Activated CD4-positive, alpha-beta T cell treated with anti-CD3 and anti-CD28 coated beads, Interleukin-2, amount 10 ng/mL, durations not matched to agents 24 days and 14 days (primary cell): ENCODE measurements around the gene ATAT1. TPM values are rescaled to one million over a fixed set of nuclear protein-coding genes. Genes with fewer than 3 reads are reported as not detected.

Experiments
- DNase-seq: peaks from one replicate; pipeline ENCODE4 v3.0.0; 2022
- H3K27ac Mint-ChIP-seq: one replicate; pipeline ENCODE4 v1.8.0; 2022; ENCODE audit warnings: mild to moderate bottlenecking, mixed read lengths
- H3K27me3 Mint-ChIP-seq: one replicate; pipeline ENCODE4 v1.8.0; 2022; ENCODE audit warnings: mixed read lengths
- H3K36me3 Mint-ChIP-seq: one replicate; pipeline ENCODE4 v1.8.0; 2022; ENCODE audit warnings: low read depth, mild to moderate bottlenecking, mixed read lengths
- H3K4me1 Mint-ChIP-seq: one replicate; pipeline ENCODE4 v1.8.0; 2021; ENCODE audit warnings: mixed read lengths
- H3K4me3 Mint-ChIP-seq: one replicate; pipeline ENCODE4 v1.8.0; 2022; ENCODE audit warnings: mild to moderate bottlenecking, moderate library complexity, mixed read lengths
- H3K9me3 Mint-ChIP-seq: one replicate; pipeline ENCODE4 v1.8.0; 2021; ENCODE audit warnings: mixed read lengths
- intact Hi-C: fragments of 100-400 bp; cut with micrococcal nuclease; formaldehyde crosslinking; loops from one replicate; pipeline ENCODE4 v1.15.1; 2023
- total RNA-seq: library from RNA; stranded (reverse); gene quantifications from 2 replicates; pipeline ENCODE4 v1.2.3, GENCODE V29; 2022

The ATAT1 gene
- total RNA-seq, 1 donor from 2014 or later: 14.4 TPM

GRCh38 chr6:30615958-30616810 lies 10.5 kb upstream of the ATAT1 start:
- Mint-ChIP-seq H3K4me1 (peaks cover 48% of the 10 kb centered on the region), H3K27me3 (peaks cover 6% of the 10 kb centered on the region), H3K36me3 (peaks cover 68% of the 10 kb centered on the region), H3K27ac (peak overlapping the region; percentile 92), H3K9me3 (no peaks in the 10 kb centered on the region), H3K4me3 (peak overlapping the region; percentile 90)
- DNase-seq: peak; percentile 80
- intact Hi-C loops: loop anchor here (1.0 to 10.0 kb wide), 6 partner anchors 45 to 551 kb away; partner anchors contain the start of genes ABCF1, CCHCR1, DHX16 and FLOT1

GRCh38 chr6:30616811-30617564 lies 9.7 kb upstream of the ATAT1 start, which contains the start of gene PPP1R10:
Gene PPP1R10 (minus strand): TSS chr6:30617243. CDS start chr6:30609944, 7,299 bp downstream.
- peak within 1 kb of the TSS; percentile 92 for H3K27ac Mint-ChIP-seq
- intact Hi-C loops: loop anchor here (1.0 to 10.0 kb wide), 12 partner anchors 9 to 552 kb away; partner anchors contain the start of genes ATAT1, C6orf136, CCHCR1 and DHX16
- DNase-seq: peak; percentile 100

DNA sequence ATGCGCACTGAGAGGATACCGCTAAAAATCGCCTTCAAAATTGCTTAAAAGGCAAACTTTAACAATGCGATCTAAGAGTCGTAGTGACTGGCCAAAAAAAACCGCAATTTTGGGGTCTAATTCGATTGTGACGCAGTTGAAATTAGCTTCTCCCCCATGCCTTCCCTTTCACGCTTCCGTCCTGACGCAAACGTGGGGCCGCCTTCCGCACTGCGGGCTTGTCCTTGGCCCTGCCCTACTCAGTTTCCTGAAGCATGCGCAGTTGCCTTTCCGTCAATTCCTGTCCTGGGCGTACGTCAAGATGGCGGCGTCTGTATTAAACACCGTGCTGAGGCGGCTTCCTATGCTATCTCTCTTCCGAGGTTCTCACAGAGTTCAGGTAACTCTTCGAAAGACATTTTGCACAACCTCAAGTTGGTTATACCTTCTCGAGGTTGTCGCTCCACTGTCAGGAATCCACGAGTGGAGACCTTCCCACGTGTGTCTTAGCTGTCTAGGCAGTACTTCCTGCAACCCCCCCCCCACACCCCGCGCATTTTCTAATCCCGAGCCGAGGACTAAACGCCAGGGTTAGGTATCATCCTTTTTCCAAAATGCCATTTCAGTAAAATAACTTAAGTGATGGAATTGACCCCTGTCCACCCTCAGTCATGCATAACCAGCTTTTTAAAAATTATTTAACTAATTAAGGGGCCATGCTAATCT lies 9.0 kb upstream of the ATAT1 start, which contains the start of gene MRPS18B:
Gene MRPS18B (plus strand): TSS at position 276 of the 705 bp plus-strand sequence. CDS start 26 bp downstream, at position 302.
- peaks cover 66% of the 10 kb centered on the region for H3K36me3 Mint-ChIP-seq
- peaks cover 39% of the 10 kb centered on the region for H3K4me1 Mint-ChIP-seq
- no peaks in the 10 kb centered on the region for H3K9me3 Mint-ChIP-seq
- DNase-seq: peak; percentile 99
- peak within 1 kb of the TSS; percentile 90 for H3K4me3 Mint-ChIP-seq
- H3K27me3 Mint-ChIP-seq: peaks cover 6% of the 10 kb centered on the region
- intact Hi-C loops: loop anchor here (1.0 to 10.0 kb wide), 12 partner anchors 9 to 553 kb away; partner anchors contain the start of genes ATAT1, C6orf136, CCHCR1 and DHX16
- peak within 1 kb of the TSS; percentile 92 for H3K27ac Mint-ChIP-seq

More at GRCh38 chr6:30616811-30617564, 9.7 kb upstream of the ATAT1 start, which contains the start of gene PPP1R10:
- H3K4me1 Mint-ChIP-seq: peaks cover 42% of the 10 kb centered on the region
- no peaks in the 10 kb centered on the region for H3K9me3 Mint-ChIP-seq
- H3K36me3 Mint-ChIP-seq: peaks cover 66% of the 10 kb centered on the region
- H3K4me3 Mint-ChIP-seq: peak within 1 kb of the TSS; percentile 90
- peaks cover 6% of the 10 kb centered on the region for H3K27me3 Mint-ChIP-seq

DNA sequence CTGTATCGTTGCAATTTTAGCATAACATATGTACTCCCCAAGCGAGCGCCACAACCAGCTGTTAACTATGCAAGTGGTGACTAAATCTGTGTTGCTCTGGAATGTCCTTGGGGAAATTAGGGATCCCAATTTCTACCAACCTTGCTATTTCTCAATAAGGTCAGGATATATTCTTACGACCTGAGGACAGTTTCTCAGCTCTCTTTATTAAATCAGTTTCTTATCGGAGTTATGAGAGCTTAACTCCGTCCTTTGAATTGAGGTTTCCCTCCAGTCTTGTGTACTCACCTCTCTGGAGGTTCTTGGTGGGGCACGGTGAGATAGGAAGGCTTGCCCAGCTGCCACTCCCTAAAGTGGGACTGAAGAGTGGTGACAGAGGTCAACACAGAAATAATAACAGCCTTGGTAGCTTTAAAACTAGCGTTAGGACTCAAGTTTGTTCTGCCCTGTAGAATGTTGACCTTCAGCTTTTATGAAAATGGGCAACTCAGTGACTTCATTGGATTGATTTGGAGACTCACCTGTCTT lies 8.3 kb upstream of the ATAT1 start:
- peak; percentile 69 for DNase-seq
- Mint-ChIP-seq H3K27me3 (peaks cover 6% of the 10 kb centered on the region), H3K4me3 (peak overlapping the region; percentile 90), H3K36me3 (peaks cover 67% of the 10 kb centered on the region), H3K9me3 (no peaks in the 10 kb centered on the region), H3K27ac (peak overlapping the region; percentile 92), H3K4me1 (peaks cover 33% of the 10 kb centered on the region)
- intact Hi-C loops: loop anchor here (5.0 to 10.0 kb wide), 3 partner anchors 194 to 554 kb away; partner anchors contain the start of genes CCHCR1, POLR1H, PPP1R11 and TCF19

GRCh38 chr6:30619561-30619960 lies 7.1 kb upstream of the ATAT1 start:
- H3K27me3 Mint-ChIP-seq: peaks cover 6% of the 10 kb centered on the region
- H3K36me3 Mint-ChIP-seq: peaks cover 61% of the 10 kb centered on the region
- peaks cover 23% of the 10 kb centered on the region for H3K4me1 Mint-ChIP-seq
- intact Hi-C loops: loop anchor here (5.0 to 10.0 kb wide), 3 partner anchors 193 to 555 kb away; partner anchors contain the start of genes CCHCR1, POLR1H, PPP1R11 and TCF19
- DNase-seq: no peak
- peak overlapping the region; percentile 3 for H3K27ac Mint-ChIP-seq
- no peaks in the 10 kb centered on the region for H3K9me3 Mint-ChIP-seq
- peak overlapping the region; percentile 90 for H3K4me3 Mint-ChIP-seq

GRCh38 chr6:30625511-30625910 lies 1.2 kb upstream of the ATAT1 start:
- Mint-ChIP-seq H3K4me1 (peaks cover 22% of the 10 kb centered on the region), H3K27me3 (no peaks in the 10 kb centered on the region), H3K4me3 (no peak overlapping the region), H3K9me3 (no peaks in the 10 kb centered on the region), H3K27ac (no peak overlapping the region), H3K36me3 (peaks cover 47% of the 10 kb centered on the region)
- DNase-seq: no peak
- intact Hi-C loops: no loop called here

DNA sequence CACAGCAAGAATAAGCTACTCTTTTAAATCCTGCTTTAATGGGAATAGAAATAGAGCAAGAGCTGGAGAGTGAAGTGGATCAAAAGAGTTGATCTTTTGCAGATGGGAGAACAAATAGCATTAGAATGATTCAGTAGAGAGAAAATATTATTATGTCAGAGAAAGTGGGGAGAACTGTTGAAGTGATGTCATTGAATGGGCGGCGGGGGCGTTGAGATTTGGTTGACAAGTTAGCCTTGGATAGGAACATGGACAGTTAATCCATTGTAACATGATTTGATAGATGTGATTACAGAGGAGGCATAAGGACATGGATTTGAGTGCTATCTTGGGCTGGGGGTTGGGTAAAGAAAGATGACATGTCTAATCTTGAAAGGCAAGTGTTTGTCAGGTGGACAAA lies 9.2 kb downstream of the ATAT1 start:
- Mint-ChIP-seq H3K27me3 (no peaks in the 10 kb centered on the region), H3K9me3 (no peaks in the 10 kb centered on the region), H3K4me1 (peaks cover 9% of the 10 kb centered on the region), H3K27ac (no peak overlapping the region), H3K36me3 (peaks cover 35% of the 10 kb centered on the region), H3K4me3 (no peak overlapping the region)
- DNase-seq: no peak
- intact Hi-C loops: no loop called here

DNA sequence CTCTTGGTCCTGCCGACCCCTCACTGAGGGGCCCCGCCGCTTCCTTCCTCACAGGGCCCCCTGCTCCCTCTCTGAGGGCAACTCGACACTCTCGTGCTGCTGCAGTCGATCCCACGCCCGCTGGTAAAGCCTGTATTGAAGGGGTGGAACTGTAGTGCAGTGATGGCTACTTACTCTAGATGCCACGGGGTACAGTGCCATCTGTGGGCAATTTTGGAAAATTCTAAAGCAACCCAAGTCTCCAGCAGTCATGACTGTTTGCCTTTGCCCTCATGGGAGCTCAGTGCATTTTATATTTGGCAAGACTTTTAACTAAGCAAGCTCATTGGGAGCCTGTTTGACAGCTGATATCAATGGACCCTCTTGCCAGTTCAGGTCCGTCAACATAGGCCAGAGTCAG lies 13.8 kb downstream of the ATAT1 start:
- Mint-ChIP-seq H3K9me3 (no peaks in the 10 kb centered on the region), H3K4me1 (peaks cover 21% of the 10 kb centered on the region), H3K4me3 (no peak overlapping the region), H3K27me3 (no peaks in the 10 kb centered on the region), H3K36me3 (peaks cover 38% of the 10 kb centered on the region), H3K27ac (no peak overlapping the region)
- no peak for DNase-seq
- intact Hi-C loops: no loop called here

GRCh38 chr6:30641048-30641447 lies 14.4 kb downstream of the ATAT1 start:
- H3K27ac Mint-ChIP-seq: peak overlapping the region; percentile 64
- intact Hi-C loops: no loop called here
- H3K36me3 Mint-ChIP-seq: peaks cover 32% of the 10 kb centered on the region
- DNase-seq: peak; percentile 67
- H3K4me3 Mint-ChIP-seq: no peak overlapping the region
- peaks cover 17% of the 10 kb centered on the region for H3K4me1 Mint-ChIP-seq
- no peaks in the 10 kb centered on the region for H3K9me3 Mint-ChIP-seq
- H3K27me3 Mint-ChIP-seq: no peaks in the 10 kb centered on the region

GRCh38 chr6:30643656-30644055 lies 17.0 kb downstream of the ATAT1 start:
- Mint-ChIP-seq H3K4me3 (no peak overlapping the region), H3K27me3 (no peaks in the 10 kb centered on the region), H3K9me3 (no peaks in the 10 kb centered on the region), H3K36me3 (peaks cover 27% of the 10 kb centered on the region), H3K4me1 (peaks cover 31% of the 10 kb centered on the region), H3K27ac (no peak overlapping the region)
- no peak for DNase-seq
- intact Hi-C loops: no loop called here

DNA sequence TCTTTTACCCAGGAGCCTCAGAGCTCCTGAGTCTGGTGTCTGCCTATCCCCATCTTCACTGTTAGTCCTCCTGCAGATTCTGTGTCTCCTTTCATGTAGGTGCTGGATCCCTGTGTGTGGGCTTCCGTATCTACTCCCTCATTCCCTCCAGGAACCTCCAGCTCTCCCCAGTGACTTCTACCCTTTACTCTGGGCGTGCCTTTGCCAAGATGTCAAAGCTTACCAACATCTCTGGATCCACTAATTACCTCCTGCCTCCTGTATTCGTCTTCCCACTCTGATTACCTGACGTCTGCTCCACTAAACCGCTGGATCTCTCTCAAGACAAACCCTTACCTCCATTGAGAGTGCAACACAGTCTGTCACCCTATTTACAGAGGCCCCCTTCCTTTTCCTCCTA lies 18.1 kb downstream of the ATAT1 start:
- intact Hi-C loops: no loop called here
- no peaks in the 10 kb centered on the region for H3K9me3 Mint-ChIP-seq
- no peaks in the 10 kb centered on the region for H3K27me3 Mint-ChIP-seq

DNA sequence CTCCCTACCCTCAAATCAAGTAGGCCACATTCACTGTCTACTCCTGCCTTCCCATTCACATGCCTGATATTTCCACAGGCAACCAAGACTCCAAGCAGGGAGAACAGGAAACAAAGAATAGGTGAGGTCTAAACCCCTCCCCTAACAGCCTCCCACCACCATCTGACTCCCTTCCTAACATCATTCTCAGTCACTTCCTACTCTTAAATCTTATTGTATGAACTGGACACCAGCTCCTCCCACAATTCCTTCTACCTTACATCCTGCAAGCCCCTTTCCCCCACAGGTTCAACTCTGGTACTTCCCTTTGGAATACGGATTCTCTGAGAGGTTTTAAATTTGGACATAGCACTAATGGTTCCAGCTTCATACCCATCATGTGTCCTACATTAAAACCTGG lies 19.3 kb downstream of the ATAT1 start:
- H3K36me3 Mint-ChIP-seq: peaks cover 26% of the 10 kb centered on the region
- H3K4me1 Mint-ChIP-seq: peaks cover 32% of the 10 kb centered on the region
- intact Hi-C loops: loop anchor here (2.0 kb wide), 3 partner anchors 19 to 75 kb away; partner anchors contain the start of genes ABCF1, ATAT1 and MDC1
- H3K27ac Mint-ChIP-seq: no peak overlapping the region
- H3K4me3 Mint-ChIP-seq: peak overlapping the region; percentile 91
- DNase-seq: no peak
- H3K9me3 Mint-ChIP-seq: no peaks in the 10 kb centered on the region
- H3K27me3 Mint-ChIP-seq: no peaks in the 10 kb centered on the region

More for the DNA sequence above, 18.1 kb downstream of the ATAT1 start:
- Mint-ChIP-seq H3K36me3 (peaks cover 27% of the 10 kb centered on the region), H3K4me1 (peaks cover 36% of the 10 kb centered on the region), H3K27ac (peak overlapping the region; percentile 3), H3K4me3 (no peak overlapping the region)
- DNase-seq: no peak
